Natural killer cell treated with Interleukin-12 subunit alpha and Interleukin-12 subunit beta and Interleukin-15 and Interleukin-18, amount 100 ng/mL, for 72 hours (primary cell): ENCODE data around the gene CLK3. TPM values are rescaled to one million over a fixed set of nuclear protein-coding genes. Genes with fewer than 3 reads are reported as not detected.
A peak's percentile ranks its signal among the peaks of the same experiment; 100 is the strongest.
"Not testable (repeated sequence)": the region's sequence is repeated elsewhere in the genome, so short reads cannot be mapped to it uniquely, and the experiment has no call there.

Experiments used
- ATAC-seq, 2 donors: fragments of 150-1000 bp; cut with Tn5 transposase in 1 of 2; sonication (Bioruptor Pico), chemical (Tn5 transposase) in 1 of 2; 2 replicates each; pipeline ENCODE4 v1.10.0; 2021
- DNase-seq: peaks from one replicate; pipeline ENCODE4 v3.0.0; 2022; ENCODE audit warnings: low spot score
- H3K27ac Mint-ChIP-seq, 2 donors: 1 replicate in 1 of 2; 2 replicates in 1 of 2; pipeline ENCODE4 v1.8.0; 2022; ENCODE audit warnings: mixed read lengths in 2 of 2, mild to moderate bottlenecking in 1 of 2, moderate library complexity in 1 of 2
- H3K27me3 Mint-ChIP-seq, 2 donors: 1 replicate in 1 of 2; 2 replicates in 1 of 2; pipeline ENCODE4 v1.8.0; 2022; ENCODE audit warnings: mixed read lengths in 2 of 2
- H3K36me3 Mint-ChIP-seq: one replicate; pipeline ENCODE4 v1.8.0; 2022; ENCODE audit warnings: mixed read lengths
- H3K4me1 Mint-ChIP-seq, 2 donors: 1 replicate in 1 of 2; 2 replicates in 1 of 2; pipeline ENCODE4 v1.8.0; 2022; ENCODE audit warnings: low read depth in 2 of 2, mixed read lengths in 2 of 2, mild to moderate bottlenecking in 1 of 2
- H3K4me3 Mint-ChIP-seq: one replicate; pipeline ENCODE4 v1.8.0; 2022; ENCODE audit warnings: mixed read lengths
- H3K9me3 Mint-ChIP-seq: 2 replicates; pipeline ENCODE4 v1.8.0; 2022; ENCODE audit warnings: mixed read lengths
- total RNA-seq, 2 donors: library from RNA; stranded (reverse); gene quantifications; one replicate each; pipeline ENCODE4 v1.2.3, GENCODE V29; 2022

Gene CLK3
- total RNA-seq, 2 donors from 2014 or later, result 148 TPM

DNA sequence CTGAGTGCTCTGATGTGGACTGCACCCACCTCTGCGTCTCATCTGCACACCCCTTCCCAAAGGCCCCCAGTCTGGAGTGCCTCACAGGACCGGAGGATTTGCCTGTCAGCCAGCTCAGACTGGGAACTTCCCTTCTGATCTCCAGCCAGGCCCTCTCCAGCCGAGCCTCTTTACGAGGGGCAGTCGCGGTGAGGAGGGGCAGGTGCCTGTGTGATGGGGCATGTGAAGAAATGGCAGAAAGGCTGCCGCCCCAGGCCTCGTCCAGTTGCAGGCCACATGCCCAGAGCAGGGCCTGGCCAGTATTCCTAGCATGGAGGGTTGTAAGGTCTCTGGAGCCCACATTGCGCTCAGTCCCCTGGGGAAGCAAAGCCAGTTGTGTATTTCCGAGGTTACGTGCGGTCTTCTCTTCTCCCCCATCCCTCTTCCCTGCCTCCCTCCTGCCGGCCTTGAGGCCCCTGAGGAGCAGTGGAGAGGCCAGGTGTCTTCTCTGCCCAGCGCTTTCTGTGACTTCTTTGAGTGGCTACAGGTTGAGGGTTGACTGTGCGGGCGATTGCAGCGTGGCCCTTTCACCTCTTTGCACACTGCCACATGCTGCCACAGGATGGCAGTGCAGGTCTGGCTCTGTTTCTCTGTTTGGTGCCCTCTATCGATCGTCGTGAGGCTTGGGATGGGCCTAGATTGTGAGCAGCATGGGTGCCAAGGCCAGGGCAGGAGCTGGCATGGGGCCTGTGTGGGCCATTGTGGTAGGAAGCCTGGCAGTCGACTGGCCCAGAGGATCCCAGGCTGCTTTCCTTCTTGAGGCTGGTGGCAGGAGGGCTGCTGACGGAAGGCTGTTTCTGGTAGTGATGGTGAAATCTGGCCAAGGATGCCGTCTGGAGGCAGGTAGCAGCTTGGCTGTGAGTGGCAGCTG, 5.3 kb downstream of the CLK3 start:
- Mint-ChIP-seq H3K9me3 (no peaks in the 10 kb centered on the region), H3K4me1 (peaks cover 42 to 51% of the 10 kb centered on the region in 2 donors), H3K27ac (peak overlapping the region in 1 of 2 donors; percentile 64), H3K4me3 (no peak overlapping the region), H3K27me3 (no peaks in the 10 kb centered on the region), H3K36me3 (peaks cover 11% of the 10 kb centered on the region)
- ATAC-seq (peak; percentile 83 to 84), DNase-seq (peak; percentile 78)

- Mint-ChIP-seq H3K9me3 (no peaks in the 10 kb centered on the region), H3K27ac (peak overlapping the region in 1 of 2 donors; percentile 64), H3K4me3 (no peak overlapping the region), H3K27me3 (no peaks in the 10 kb centered on the region), H3K4me1 (peaks cover 39 to 49% of the 10 kb centered on the region in 2 donors), H3K36me3 (peaks cover 11% of the 10 kb centered on the region)
- ATAC-seq (no peak), DNase-seq (no peak)
Measured at GRCh38 chr15:74621546-74621920, 5.9 kb downstream of the CLK3 start.

GRCh38 chr15:74621936-74622335, 6.3 kb downstream of the CLK3 start:
- Mint-ChIP-seq H3K27ac (no peak overlapping the region), H3K27me3 (no peaks in the 10 kb centered on the region), H3K9me3 (no peaks in the 10 kb centered on the region), H3K36me3 (peaks cover 11% of the 10 kb centered on the region), H3K4me3 (no peak overlapping the region), H3K4me1 (peaks cover 35 to 45% of the 10 kb centered on the region in 2 donors)
- DNase-seq (no peak), ATAC-seq (no peak)

DNA sequence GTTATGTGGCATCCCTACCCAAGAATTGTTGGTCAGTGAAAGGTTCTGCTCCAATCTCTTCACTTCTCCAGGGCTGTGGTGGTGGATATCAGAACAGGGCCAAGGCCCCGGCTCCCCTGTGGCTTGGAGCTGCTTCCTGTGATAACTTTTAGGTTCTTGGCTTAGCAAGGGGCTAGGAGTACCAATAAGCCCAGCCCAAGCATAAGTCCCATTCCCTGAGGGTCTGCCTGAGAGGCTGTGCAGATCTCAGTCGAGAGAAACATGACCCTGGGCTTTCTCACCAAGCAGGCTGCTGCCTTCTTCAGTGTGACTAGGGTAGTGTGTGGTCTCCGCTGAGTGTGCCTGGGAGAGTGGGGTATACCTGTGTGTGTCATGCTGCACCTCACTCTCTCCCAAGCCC, 7.1 kb downstream of the CLK3 start:
- no peaks in the 10 kb centered on the region for H3K9me3 Mint-ChIP-seq
- H3K36me3 Mint-ChIP-seq, result peaks cover 11% of the 10 kb centered on the region
- H3K4me3 Mint-ChIP-seq, result no peak overlapping the region
- peak overlapping the region in 1 of 2 donors; percentile 33 for H3K27ac Mint-ChIP-seq
- DNase-seq (no peak), ATAC-seq (no peak)
- H3K27me3 Mint-ChIP-seq, result no peaks in the 10 kb centered on the region
- H3K4me1 Mint-ChIP-seq, result peaks cover 27 to 36% of the 10 kb centered on the region in 2 donors

DNA sequence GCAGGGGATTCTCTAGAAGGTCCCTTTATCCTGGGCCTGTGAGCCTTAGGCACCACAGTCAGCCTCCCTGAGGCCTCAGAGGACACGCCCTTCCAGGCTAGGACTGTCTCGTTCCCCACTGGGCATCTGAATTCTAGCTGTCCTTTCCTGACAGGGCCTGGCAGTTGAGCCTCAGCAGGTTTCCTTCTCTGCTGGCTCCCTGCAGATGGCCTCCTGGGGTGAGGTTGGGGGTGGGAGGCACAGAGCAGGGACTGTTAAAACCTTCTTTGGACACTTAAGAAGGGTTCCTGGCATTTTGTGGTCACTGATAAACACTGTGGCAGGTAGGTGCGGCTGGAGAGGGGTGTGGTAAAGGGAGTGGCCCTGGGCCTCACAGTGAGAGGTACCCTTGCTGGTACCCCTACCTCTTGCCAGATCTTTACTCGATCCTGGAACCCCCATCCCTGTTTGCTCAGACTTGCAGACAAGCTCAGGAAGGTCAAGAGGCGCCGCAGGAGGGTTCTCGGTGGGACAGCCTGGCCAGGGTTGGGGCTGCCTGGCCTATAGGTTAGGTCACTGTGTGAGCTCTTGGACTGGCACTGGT, 8.5 kb downstream of the CLK3 start:
- Mint-ChIP-seq H3K27me3 (no peaks in the 10 kb centered on the region), H3K9me3 (no peaks in the 10 kb centered on the region), H3K36me3 (peaks cover 11% of the 10 kb centered on the region), H3K27ac (no peak overlapping the region), H3K4me3 (no peak overlapping the region), H3K4me1 (peaks cover 23 to 33% of the 10 kb centered on the region in 2 donors)
- ATAC-seq, result no peak
- DNase-seq, result no peak

GRCh38 chr15:74625693-74626092, 10.1 kb downstream of the CLK3 start:
- H3K27ac Mint-ChIP-seq, result no peak overlapping the region
- H3K4me3 Mint-ChIP-seq, result no peak overlapping the region
- H3K4me1 Mint-ChIP-seq, result peaks cover 14 to 20% of the 10 kb centered on the region in 2 donors
- no peaks in the 10 kb centered on the region for H3K27me3 Mint-ChIP-seq
- peaks cover 11% of the 10 kb centered on the region for H3K36me3 Mint-ChIP-seq
- no peak for ATAC-seq
- no peak for DNase-seq
- H3K9me3 Mint-ChIP-seq, result no peaks in the 10 kb centered on the region

- no peak for DNase-seq
- H3K27ac Mint-ChIP-seq, result no peak overlapping the region
- no peak overlapping the region for H3K4me3 Mint-ChIP-seq
- H3K9me3 Mint-ChIP-seq, result no peaks in the 10 kb centered on the region
- H3K27me3 Mint-ChIP-seq, result no peaks in the 10 kb centered on the region
- H3K4me1 Mint-ChIP-seq, result peaks cover 8 to 14% of the 10 kb centered on the region in 2 donors
- no peak for ATAC-seq
- peaks cover 5% of the 10 kb centered on the region for H3K36me3 Mint-ChIP-seq
Measured at GRCh38 chr15:74626336-74626735, 10.7 kb downstream of the CLK3 start.

DNA sequence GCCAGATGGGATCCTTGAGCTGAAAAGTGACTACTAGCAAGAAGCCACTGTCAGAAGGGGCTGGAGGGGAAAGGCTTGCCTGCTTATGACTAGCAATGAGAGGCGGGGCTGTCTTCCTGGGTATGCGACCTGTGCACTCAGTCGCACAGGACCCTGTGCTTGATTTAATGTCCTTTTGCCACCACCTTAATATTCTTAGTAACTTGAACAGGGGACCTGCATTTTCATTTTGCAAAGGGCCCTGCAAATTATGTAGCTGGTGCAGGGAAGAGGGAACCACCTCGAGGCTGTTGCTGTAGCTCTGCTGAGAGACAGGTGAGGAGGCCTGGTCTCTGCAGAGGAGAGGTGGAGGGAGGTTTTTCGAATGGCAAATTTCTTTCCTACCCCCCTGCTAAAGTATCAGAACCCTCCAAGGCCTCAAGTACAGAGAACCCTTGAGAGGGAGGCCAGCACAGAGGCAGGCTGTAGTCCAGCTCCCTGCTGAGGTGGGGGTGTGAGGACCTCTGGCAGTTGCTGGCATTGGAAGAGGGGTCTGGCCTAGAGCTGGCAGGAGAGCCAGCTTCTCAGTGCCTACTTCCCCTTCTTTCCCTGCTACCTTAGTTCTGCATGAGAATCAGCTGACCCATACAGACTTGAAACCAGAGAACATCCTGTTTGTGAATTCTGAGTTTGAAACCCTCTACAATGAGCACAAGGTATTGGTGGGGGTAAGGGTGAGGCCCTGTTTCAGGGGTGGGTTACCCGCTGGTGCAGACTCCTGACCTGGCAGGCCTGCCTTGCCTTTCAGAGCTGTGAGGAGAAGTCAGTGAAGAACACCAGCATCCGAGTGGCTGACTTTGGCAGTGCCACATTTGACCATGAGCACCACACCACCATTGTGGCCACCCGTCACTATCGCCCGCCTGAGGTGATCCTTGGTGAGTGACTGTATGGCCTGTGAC, 11.4 kb downstream of the CLK3 start:
- Mint-ChIP-seq H3K36me3 (peaks cover under 1% of the 10 kb centered on the region), H3K4me3 (no peak overlapping the region)

GRCh38 chr15:74627766-74628165, 12.1 kb downstream of the CLK3 start:
- H3K4me1 Mint-ChIP-seq, result peaks cover 0 to 15% of the 10 kb centered on the region in 2 donors
- DNase-seq, result no peak
- no peaks in the 10 kb centered on the region for H3K9me3 Mint-ChIP-seq
- H3K27me3 Mint-ChIP-seq, result no peaks in the 10 kb centered on the region
- no peaks in the 10 kb centered on the region for H3K36me3 Mint-ChIP-seq
- peak overlapping the region in 1 of 2 donors; percentile 43 for H3K27ac Mint-ChIP-seq
- no peak overlapping the region for H3K4me3 Mint-ChIP-seq
- ATAC-seq, result no peak

More for the DNA sequence above, 11.4 kb downstream of the CLK3 start:
- Mint-ChIP-seq H3K27me3 (no peaks in the 10 kb centered on the region), H3K4me1 (peaks cover 2 to 14% of the 10 kb centered on the region in 2 donors), H3K9me3 (no peaks in the 10 kb centered on the region), H3K27ac (no peak overlapping the region)
- DNase-seq, result no peak
- no peak for ATAC-seq

DNA sequence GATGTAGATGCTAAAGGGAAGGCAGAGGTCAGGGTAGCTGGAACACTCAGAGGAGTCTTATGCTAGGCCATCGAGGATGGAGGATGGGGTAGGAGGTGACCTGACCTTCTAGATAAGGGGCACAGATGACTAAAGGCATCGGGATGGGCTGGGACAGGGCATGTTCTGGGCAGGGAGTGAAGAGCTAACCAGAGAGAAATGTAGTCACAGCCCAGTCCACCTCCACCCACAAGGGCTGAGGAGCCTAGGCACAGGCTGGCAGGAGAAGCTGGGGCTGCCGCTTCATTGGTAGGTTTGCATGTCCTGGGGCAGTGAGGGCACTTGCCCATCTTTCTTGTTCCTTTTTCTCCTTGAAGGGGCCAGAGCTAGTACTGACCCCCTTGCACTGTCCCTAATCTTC, 12.6 kb downstream of the CLK3 start:
- H3K27ac Mint-ChIP-seq, result peak overlapping the region in 1 of 2 donors; percentile 43
- H3K9me3 Mint-ChIP-seq, result no peaks in the 10 kb centered on the region
- no peaks in the 10 kb centered on the region for H3K27me3 Mint-ChIP-seq
- DNase-seq, result no peak
- no peak for ATAC-seq
- H3K4me3 Mint-ChIP-seq, result no peak overlapping the region
- peaks cover 0 to 15% of the 10 kb centered on the region in 2 donors for H3K4me1 Mint-ChIP-seq
- no peaks in the 10 kb centered on the region for H3K36me3 Mint-ChIP-seq

GRCh38 chr15:74628949-74629348, 13.3 kb downstream of the CLK3 start:
- Mint-ChIP-seq H3K4me3 (no peak overlapping the region), H3K4me1 (peaks cover 0 to 13% of the 10 kb centered on the region in 2 donors), H3K36me3 (no peaks in the 10 kb centered on the region), H3K27ac (peak overlapping the region in 1 of 2 donors; percentile 39), H3K27me3 (no peaks in the 10 kb centered on the region), H3K9me3 (no peaks in the 10 kb centered on the region)
- ATAC-seq, result no peak
- DNase-seq, result no peak

- not testable (repeated sequence) for H3K27ac Mint-ChIP-seq, ATAC-seq, H3K27me3 Mint-ChIP-seq, DNase-seq, H3K36me3 Mint-ChIP-seq, H3K4me3 Mint-ChIP-seq, H3K9me3 Mint-ChIP-seq
- peaks cover 0 to 16% of the 10 kb centered on the region in 2 donors for H3K4me1 Mint-ChIP-seq
Measured at GRCh38 chr15:74629696-74630095, 14.1 kb downstream of the CLK3 start.

- H3K36me3 Mint-ChIP-seq, result no peaks in the 10 kb centered on the region
- H3K4me3 Mint-ChIP-seq, result no peak overlapping the region
- ATAC-seq (no peak), DNase-seq (peak; percentile 39)
- no peaks in the 10 kb centered on the region for H3K9me3 Mint-ChIP-seq
- H3K27ac Mint-ChIP-seq, result no peak overlapping the region
- no peaks in the 10 kb centered on the region for H3K27me3 Mint-ChIP-seq
- peaks cover 0 to 17% of the 10 kb centered on the region in 2 donors for H3K4me1 Mint-ChIP-seq
Measured at GRCh38 chr15:74630284-74631086, 14.8 kb downstream of the CLK3 start.
